OCI-LY3 (cell line): ENCODE results near the gene SERPINE2.

ENCODE experiments used
- H2AFZ ChIP-seq: fragments of 200-600, 300-600 bp; shearing (Covaris generic); 2 replicates; pipeline ENCODE4 v1.6.0; 2014; ENCODE audit warnings: antibody characterized with exemption, low read depth, low read length
- H3K27ac ChIP-seq: fragments of 200-600, 300-600 bp; sonication (generic); 2 replicates; pipeline ENCODE4 v1.5.1; 2014; ENCODE audit warnings: mild to moderate bottlenecking, low read length, moderate library complexity, mixed read lengths
- H3K27me3 ChIP-seq: fragments of 200-600, 300-600 bp; sonication (generic); 2 replicates; pipeline ENCODE4 v1.6.1; 2014; ENCODE audit warnings: low read depth, low read length, mixed read lengths
- H3K36me3 ChIP-seq: fragments of 200-600, 300-600 bp; sonication (generic); replicated peaks from 2 replicates; pipeline ENCODE3; 2014; ENCODE audit warnings: low read depth, low read length, mixed read lengths
- H3K4me1 ChIP-seq: fragments of 300-600, 200-600 bp; sonication (generic); 2 replicates; pipeline ENCODE4 v1.6.1; 2014; ENCODE audit warnings: low read length, mixed read lengths
- H3K4me2 ChIP-seq: fragments of 200-600, 300-600 bp; sonication (generic); 2 replicates; pipeline ENCODE4 v1.6.1; 2014; ENCODE audit warnings: low read length, mixed read lengths
- H3K4me3 ChIP-seq: fragments of 300-600, 200-600 bp; sonication (generic); 2 replicates; pipeline ENCODE4 v1.5.1; 2014; ENCODE audit warnings: antibody characterized with exemption, mild to moderate bottlenecking, low read length, moderate library complexity
- H3K79me2 ChIP-seq: fragments of 300-600, 200-600 bp; shearing (Covaris generic); 2 replicates; pipeline ENCODE4 v1.6.1; 2014; ENCODE audit warnings: mild to moderate bottlenecking, low read length, mixed read lengths
- H3K9ac ChIP-seq: fragments of 300-600, 200-600 bp; shearing (Covaris generic); 2 replicates; pipeline ENCODE4 v1.6.0; 2014; ENCODE audit warnings: mild to moderate bottlenecking, low read length, moderate library complexity
- H3K9me3 ChIP-seq: fragments of 200-600, 300-600 bp; shearing (Covaris generic); 2 replicates; pipeline ENCODE4 v1.6.1; 2014; ENCODE audit warnings: low read length, mixed read lengths; ENCODE audit not compliant: insufficient read depth
- H4K20me1 ChIP-seq: fragments of 200-600, 300-600 bp; sonication (generic); 2 replicates; pipeline ENCODE4 v1.6.1; 2016; ENCODE audit warnings: low read length, mixed read lengths; ENCODE audit not compliant: insufficient read depth
- EZH2phosphoT487 ChIP-seq: fragments of 200-600 bp; shearing (Covaris generic); IDR thresholded peaks from 2 replicates; pipeline ENCODE4 v1.6.1; 2018; ENCODE audit warnings: antibody characterized with exemption, mixed run types, low read depth
- TF ChIP-seq, protein P1 (sequence below): fragments of 200-600, 300-600 bp; sonication (generic); IDR thresholded peaks from 2 replicates; pipeline ENCODE4 v1.5.1; 2014; ENCODE audit warnings: antibody characterized with exemption, low read length, low read depth

Gene SERPINE2

DNA sequence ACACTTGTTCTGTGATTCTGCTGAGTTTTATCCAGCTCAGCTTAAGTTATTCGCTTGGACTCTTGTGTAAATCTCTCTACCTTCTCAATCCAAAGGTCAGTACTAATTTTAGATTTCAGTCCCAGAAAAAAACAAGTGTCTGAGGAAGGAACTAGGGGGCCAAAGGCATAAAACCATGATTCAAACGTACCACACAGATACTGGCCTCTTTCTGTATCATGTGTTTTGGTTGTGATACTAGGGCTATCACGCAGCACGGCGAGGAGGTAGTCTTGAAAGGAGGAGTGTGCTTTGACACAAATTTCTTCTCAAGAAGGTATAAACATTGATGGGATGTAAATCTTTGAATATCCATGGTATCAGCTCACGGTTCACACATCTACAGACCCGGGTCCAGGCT is 8.3 kb downstream of the SERPINE2 start:
- Histone ChIP-seq H3K27me3 (no peaks in the 10 kb centered on the region), H3K36me3 (no peaks in the 10 kb centered on the region), H2AFZ (no peak overlapping the region), H3K4me3 (no peak overlapping the region), H3K27ac (no peak overlapping the region), H3K9ac (no peak overlapping the region), H3K79me2 (no peaks in the 10 kb centered on the region), H3K4me2 (no peak overlapping the region), H3K4me1 (peaks cover 21% of the 10 kb centered on the region), H4K20me1 (no peaks in the 10 kb centered on the region), H3K9me3 (no peaks in the 10 kb centered on the region)
- TF ChIP-seq EZH2phosphoT487, result no peak
- TF ChIP-seq, protein P1, sequence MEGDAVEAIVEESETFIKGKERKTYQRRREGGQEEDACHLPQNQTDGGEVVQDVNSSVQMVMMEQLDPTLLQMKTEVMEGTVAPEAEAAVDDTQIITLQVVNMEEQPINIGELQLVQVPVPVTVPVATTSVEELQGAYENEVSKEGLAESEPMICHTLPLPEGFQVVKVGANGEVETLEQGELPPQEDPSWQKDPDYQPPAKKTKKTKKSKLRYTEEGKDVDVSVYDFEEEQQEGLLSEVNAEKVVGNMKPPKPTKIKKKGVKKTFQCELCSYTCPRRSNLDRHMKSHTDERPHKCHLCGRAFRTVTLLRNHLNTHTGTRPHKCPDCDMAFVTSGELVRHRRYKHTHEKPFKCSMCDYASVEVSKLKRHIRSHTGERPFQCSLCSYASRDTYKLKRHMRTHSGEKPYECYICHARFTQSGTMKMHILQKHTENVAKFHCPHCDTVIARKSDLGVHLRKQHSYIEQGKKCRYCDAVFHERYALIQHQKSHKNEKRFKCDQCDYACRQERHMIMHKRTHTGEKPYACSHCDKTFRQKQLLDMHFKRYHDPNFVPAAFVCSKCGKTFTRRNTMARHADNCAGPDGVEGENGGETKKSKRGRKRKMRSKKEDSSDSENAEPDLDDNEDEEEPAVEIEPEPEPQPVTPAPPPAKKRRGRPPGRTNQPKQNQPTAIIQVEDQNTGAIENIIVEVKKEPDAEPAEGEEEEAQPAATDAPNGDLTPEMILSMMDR, result no peak

GRCh38 chr2:224029876-224030275 is 9.2 kb downstream of the SERPINE2 start:
- Histone ChIP-seq H3K79me2 (no peaks in the 10 kb centered on the region), H3K27ac (no peak overlapping the region), H3K9me3 (no peaks in the 10 kb centered on the region), H3K4me3 (no peak overlapping the region), H2AFZ (no peak overlapping the region), H4K20me1 (no peaks in the 10 kb centered on the region), H3K27me3 (no peaks in the 10 kb centered on the region), H3K9ac (no peak overlapping the region), H3K4me2 (no peak overlapping the region), H3K36me3 (no peaks in the 10 kb centered on the region), H3K4me1 (peaks cover 30% of the 10 kb centered on the region)
- TF ChIP-seq EZH2phosphoT487, result no peak
- TF ChIP-seq, protein P1, result no peak

GRCh38 chr2:224027931-224028330 is 11.2 kb downstream of the SERPINE2 start:
- Histone ChIP-seq H3K9me3 (no peaks in the 10 kb centered on the region), H3K36me3 (no peaks in the 10 kb centered on the region), H3K4me2 (no peak overlapping the region), H3K4me3 (no peak overlapping the region), H2AFZ (no peak overlapping the region), H3K27ac (no peak overlapping the region), H3K9ac (no peak overlapping the region), H3K4me1 (peaks cover 44% of the 10 kb centered on the region), H3K79me2 (no peaks in the 10 kb centered on the region), H4K20me1 (no peaks in the 10 kb centered on the region), H3K27me3 (no peaks in the 10 kb centered on the region)
- TF ChIP-seq, protein P1, result no peak
- no peak for TF ChIP-seq EZH2phosphoT487

GRCh38 chr2:224027070-224027469 is 12.0 kb downstream of the SERPINE2 start:
- H3K9ac ChIP-seq, result no peak overlapping the region

More at GRCh38 chr2:224027070-224027469, 12.0 kb downstream of the SERPINE2 start:
- no peak overlapping the region for H2AFZ ChIP-seq
- H3K27me3 ChIP-seq, result no peaks in the 10 kb centered on the region
- H3K36me3 ChIP-seq, result no peaks in the 10 kb centered on the region
- no peaks in the 10 kb centered on the region for H3K79me2 ChIP-seq
- no peak overlapping the region for H3K27ac ChIP-seq
- no peak overlapping the region for H3K4me3 ChIP-seq
- no peaks in the 10 kb centered on the region for H4K20me1 ChIP-seq
- no peak for TF ChIP-seq EZH2phosphoT487
- TF ChIP-seq, protein P1, result no peak
- H3K9me3 ChIP-seq, result no peaks in the 10 kb centered on the region
- peak overlapping the region; percentile 3; the same call in 1 of the 2 replicates for H3K4me2 ChIP-seq
- H3K4me1 ChIP-seq, result peaks cover 48% of the 10 kb centered on the region
